Ectodermal cell (in vitro differentiated cells): Measurements from ENCODE around the gene CD8B2.
"Not testable (repeated sequence)": the region's sequence is repeated elsewhere in the genome, so short reads cannot be mapped to it uniquely, and the experiment has no call there.

ENCODE experiments used
- H3K27ac ChIP-seq: 2 replicates; pipeline ENCODE4 v1.7.0; 2013; ENCODE audit warnings: mild to moderate bottlenecking, low read depth, low read length; ENCODE audit not compliant: insufficient read depth, poor library complexity, severe bottlenecking
- H3K27me3 ChIP-seq: 2 replicates; pipeline ENCODE4 v1.7.0; 2013; ENCODE audit warnings: mild to moderate bottlenecking, low read length; ENCODE audit not compliant: insufficient read depth, control insufficient read depth, poor library complexity, severe bottlenecking
- H3K36me3 ChIP-seq: one replicate; pipeline ENCODE4 v1.7.0; 2013; ENCODE audit warnings: low read length; ENCODE audit not compliant: control insufficient read depth, insufficient read depth
- H3K4me1 ChIP-seq: one replicate; pipeline ENCODE4 v1.7.0; 2013; ENCODE audit warnings: low read length; ENCODE audit not compliant: control insufficient read depth, insufficient read depth
- H3K4me3 ChIP-seq: 2 replicates; pipeline ENCODE4 v1.7.0; 2013; ENCODE audit warnings: low read depth, low read length, control low read depth; ENCODE audit not compliant: insufficient read depth
- H3K9me3 ChIP-seq: 2 replicates; pipeline ENCODE4 v1.7.0; 2013; ENCODE audit warnings: mild to moderate bottlenecking, low read length, moderate library complexity; ENCODE audit not compliant: control insufficient read depth
- WGBS, 2 experiments: methylation state at CpG; one replicate each; pipeline ENCODE4 v1.1.7; 2013; ENCODE audit warnings: missing lambda C conversion rate in 2 of 2; 5-methylcytosine and 5-hydroxymethylcytosine counted together

Gene CD8B2

GRCh38 chr2:106511934-106512333, 24.8 kb downstream of the CD8B2 start:
- not testable (repeated sequence) for H3K4me1 ChIP-seq, H3K4me3 ChIP-seq, H3K27me3 ChIP-seq, H3K27ac ChIP-seq, H3K9me3 ChIP-seq, H3K36me3 ChIP-seq
- 89 to 93% methylated on average over 7 of the region's 7 CpGs for WGBS, 2 experiments

GRCh38 chr2:106513391-106513790, 26.2 kb downstream of the CD8B2 start:
- H3K4me3 ChIP-seq, H3K27ac ChIP-seq, H3K9me3 ChIP-seq, H3K27me3 ChIP-seq, H3K36me3 ChIP-seq, H3K4me1 ChIP-seq: not testable (repeated sequence)
- 89 to 90% methylated on average over 2 to 3 of the region's 5 CpGs for WGBS, 2 experiments

- H3K9me3 ChIP-seq, H3K27me3 ChIP-seq, H3K27ac ChIP-seq, H3K4me3 ChIP-seq, H3K36me3 ChIP-seq, H3K4me1 ChIP-seq: not testable (repeated sequence)
- 80 to 84% methylated on average over 3 of the region's 3 CpGs for WGBS, 2 experiments
Observed at GRCh38 chr2:106514827-106515226, 27.7 kb downstream of the CD8B2 start.

GRCh38 chr2:106516436-106516835, 29.3 kb downstream of the CD8B2 start:
- Histone ChIP-seq H3K36me3 (no peaks in the 10 kb centered on the region), H3K4me3 (no peak overlapping the region), H3K9me3 (no peaks in the 10 kb centered on the region), H3K27ac (no peak overlapping the region), H3K27me3 (no peaks in the 10 kb centered on the region), H3K4me1 (no peaks in the 10 kb centered on the region)
- 90 to 98% methylated on average over 3 to 4 of the region's 4 CpGs for WGBS, 2 experiments

GRCh38 chr2:106516864-106517263, 29.7 kb downstream of the CD8B2 start:
- H3K9me3 ChIP-seq = no peaks in the 10 kb centered on the region
- no peak overlapping the region for H3K4me3 ChIP-seq
- H3K27me3 ChIP-seq = no peaks in the 10 kb centered on the region
- no peak overlapping the region for H3K27ac ChIP-seq
- no CpG with 5 or more reads among the region's 1 CpG for WGBS, 2 experiments
- no peaks in the 10 kb centered on the region for H3K4me1 ChIP-seq
- H3K36me3 ChIP-seq = no peaks in the 10 kb centered on the region

GRCh38 chr2:106517329-106517728, 30.2 kb downstream of the CD8B2 start:
- Histone ChIP-seq H3K4me1 (no peaks in the 10 kb centered on the region), H3K36me3 (no peaks in the 10 kb centered on the region), H3K4me3 (no peak overlapping the region), H3K9me3 (no peaks in the 10 kb centered on the region), H3K27me3 (no peaks in the 10 kb centered on the region), H3K27ac (no peak overlapping the region)
- 96 to 97% methylated on average over 11 of the region's 11 CpGs for WGBS, 2 experiments

GRCh38 chr2:106519767-106520166, 32.6 kb downstream of the CD8B2 start:
- no peaks in the 10 kb centered on the region for H3K36me3 ChIP-seq
- H3K4me1 ChIP-seq = no peaks in the 10 kb centered on the region
- no peak overlapping the region for H3K27ac ChIP-seq
- no peaks in the 10 kb centered on the region for H3K27me3 ChIP-seq
- no peak overlapping the region for H3K4me3 ChIP-seq
- no peaks in the 10 kb centered on the region for H3K9me3 ChIP-seq
- 71 to 79% methylated on average over 4 to 5 of the region's 5 CpGs for WGBS, 2 experiments

GRCh38 chr2:106521016-106521415, 33.9 kb downstream of the CD8B2 start:
- Histone ChIP-seq H3K9me3 (no peaks in the 10 kb centered on the region), H3K36me3 (no peaks in the 10 kb centered on the region), H3K4me3 (no peak overlapping the region), H3K27ac (no peak overlapping the region), H3K27me3 (no peaks in the 10 kb centered on the region), H3K4me1 (no peaks in the 10 kb centered on the region)
- 84 to 85% methylated on average over 9 of the region's 9 CpGs for WGBS, 2 experiments

- Histone ChIP-seq H3K9me3 (no peaks in the 10 kb centered on the region), H3K36me3 (no peaks in the 10 kb centered on the region), H3K27me3 (no peaks in the 10 kb centered on the region), H3K4me3 (no peak overlapping the region), H3K4me1 (no peaks in the 10 kb centered on the region), H3K27ac (no peak overlapping the region)
- WGBS, 2 experiments = 96 to 97% methylated on average over 6 of the region's 6 CpGs
Observed at GRCh38 chr2:106523976-106524665, 37.0 kb downstream of the CD8B2 start.

- Histone ChIP-seq H3K36me3 (no peaks in the 10 kb centered on the region), H3K4me3 (no peak overlapping the region), H3K4me1 (peaks cover 3% of the 10 kb centered on the region), H3K9me3 (no peaks in the 10 kb centered on the region), H3K27ac (no peak overlapping the region), H3K27me3 (peaks cover 7% of the 10 kb centered on the region)
- 91 to 93% methylated on average over 2 of the region's 2 CpGs for WGBS, 2 experiments
Observed at GRCh38 chr2:106530866-106531265, 43.7 kb downstream of the CD8B2 start.
